ENCODE measurements around the gene ZNF814. TPM values are rescaled to one million over a fixed set of nuclear protein-coding genes. Genes with fewer than 3 reads are reported as not detected.

The ZNF814 gene
- polyA plus RNA-seq, 3 donors, result 2.5 to 6.3 (median 3.8) TPM

GRCh38 chr19:57807541-57807940 lies 81.3 kb downstream of the ZNF814 start:
- Histone ChIP-seq H4K20me1 (ENCODE audit: insufficient read depth, low read length) (no peaks in the 10 kb centered on the region), H3K27me3 (ENCODE audit: control insufficient read depth in 2 of 2, insufficient read depth in 2 of 2, low read length in 2 of 2) (no peaks in the 10 kb centered on the region), H3K4me1 (ENCODE audit: control insufficient read depth in 1 of 2, insufficient read depth in 2 of 2, low read length in 2 of 2) (peaks cover 14 to 16% of the 10 kb centered on the region in 2 donors), H3K4me2 (replicated peaks; ENCODE audit: extremely low read depth, low read length, poor library complexity, severe bottlenecking) (no peak overlapping the region), H3K9ac (ENCODE audit: insufficient read depth, low read length, poor library complexity, severe bottlenecking) (no peak overlapping the region), H3K4me3 (replicated peaks in 1 of 3; ENCODE audit: low read depth in 2 of 3, low read length in 3 of 3) (no peak overlapping the region), H3K9me3 (replicated peaks in 1 of 2; ENCODE audit: control insufficient read depth in 1 of 2, insufficient read depth in 1 of 2, low read length in 2 of 2) (no peaks in the 10 kb centered on the region), H2AFZ (ENCODE audit: insufficient read depth, low read depth, low read length, poor library complexity, severe bottlenecking) (no peak overlapping the region), H3K27ac (ENCODE audit: low read depth in 1 of 2, low read length in 2 of 2) (no peak overlapping the region), H3K79me2 (ENCODE audit: insufficient read depth, low read length) (no peaks in the 10 kb centered on the region), H3K36me3 (replicated peaks in 1 of 2; ENCODE audit: control insufficient read depth in 1 of 2, insufficient read depth in 2 of 2, low read length in 2 of 2) (peaks cover 18 to 55% of the 10 kb centered on the region in 2 donors)
- no peak for DNase-seq
- H3K4me3 Mint-ChIP-seq, result no peak overlapping the region
- H3K36me3 Mint-ChIP-seq, result peaks cover 40 to 66% of the 10 kb centered on the region in 2 donors
- H3K9me3 Mint-ChIP-seq, result no peaks in the 10 kb centered on the region
- 83% methylated on average over 1 of the region's 2 CpGs for WGBS (ENCODE audit: insufficient coverage)
- intact Hi-C loops (cut with micrococcal nuclease), result no loop called here
- H3K4me1 Mint-ChIP-seq, result peaks cover 31% of the 10 kb centered on the region
- peaks cover 0 to 6% (median 0%) of the 10 kb centered on the region in 3 donors for H3K27me3 Mint-ChIP-seq (ENCODE audit: low read depth in 3 of 3)
- TF ChIP-seq CTCF (IDR thresholded peaks at IDR 0.05), result no peak
- no peak overlapping the region for H3K27ac Mint-ChIP-seq

- H3K27ac Mint-ChIP-seq, result peak overlapping the region in 5 of 7 donors; percentile 12 to 89 (median 76)
- WGBS (ENCODE audit: insufficient coverage), result 22% methylated on average over 14 of the region's 19 CpGs
- H3K4me1 ChIP-seq (ENCODE audit: control insufficient read depth in 1 of 2, insufficient read depth in 2 of 2, low read length in 2 of 2), result peaks cover 22 to 27% of the 10 kb centered on the region in 2 donors
Observed at GRCh38 chr19:57803594-57804325, 85.1 kb downstream of the ZNF814 start.

More at GRCh38 chr19:57803594-57804325, 85.1 kb downstream of the ZNF814 start:
- peaks cover 0 to under 1% (median 0%) of the 10 kb centered on the region in 7 donors for H3K9me3 Mint-ChIP-seq
- Histone ChIP-seq H3K27ac (ENCODE audit: low read depth in 1 of 2, low read length in 2 of 2) (peak overlapping the region; percentile 38 to 41), H2AFZ (ENCODE audit: insufficient read depth, low read depth, low read length, poor library complexity, severe bottlenecking) (peak overlapping the region; percentile 80), H3K4me3 (replicated peaks in 1 of 3; ENCODE audit: low read depth in 2 of 3, low read length in 3 of 3) (peak overlapping the region; percentile 36 to 80 (median 57)), H3K9ac (ENCODE audit: insufficient read depth, low read length, poor library complexity, severe bottlenecking) (peak overlapping the region; percentile 71), H4K20me1 (ENCODE audit: insufficient read depth, low read length) (no peaks in the 10 kb centered on the region), H3K9me3 (replicated peaks in 1 of 2; ENCODE audit: control insufficient read depth in 1 of 2, insufficient read depth in 1 of 2, low read length in 2 of 2) (no peaks in the 10 kb centered on the region), H3K79me2 (ENCODE audit: insufficient read depth, low read length) (no peaks in the 10 kb centered on the region), H3K27me3 (ENCODE audit: control insufficient read depth in 2 of 2, insufficient read depth in 2 of 2, low read length in 2 of 2) (no peaks in the 10 kb centered on the region), H3K36me3 (replicated peaks in 1 of 2; ENCODE audit: control insufficient read depth in 1 of 2, insufficient read depth in 2 of 2, low read length in 2 of 2) (peaks cover 11 to 30% of the 10 kb centered on the region in 2 donors), H3K4me2 (replicated peaks; ENCODE audit: extremely low read depth, low read length, poor library complexity, severe bottlenecking) (peak overlapping the region; percentile 80)
- intact Hi-C loops (cut with micrococcal nuclease), result no loop called here
- H3K36me3 Mint-ChIP-seq, result peaks cover 26 to 48% of the 10 kb centered on the region in 2 donors
- peaks cover 53% of the 10 kb centered on the region for H3K4me1 Mint-ChIP-seq
- peak overlapping the region; percentile 90 to 99 for H3K4me3 Mint-ChIP-seq
- TF ChIP-seq CTCF (IDR thresholded peaks at IDR 0.05), result no peak
- DNase-seq, result no peak
- peaks cover 0 to 6% (median 0%) of the 10 kb centered on the region in 3 donors for H3K27me3 Mint-ChIP-seq (ENCODE audit: low read depth in 3 of 3)
